ENCODE data around the gene SENP6. TPM values are rescaled to one million over a fixed set of nuclear protein-coding genes. Genes with fewer than 3 reads are reported as not detected.

Gene SENP6
- total and polyA plus RNA-seq, 9 of the 15 experiments (the other 6 are each of a cell fraction or from before 2014, with no cell fraction given): 11.1 to 79.4 (median 46.8) TPM

- no peak for TF ChIP-seq ZNF551 (CRISPR knock-in tag; IDR thresholded peaks at IDR 0.05)
- TF ChIP-seq NUFIP1 (IDR thresholded peaks at IDR 0.05; ENCODE audit: partially characterized antibody): no peak
- TF ChIP-seq BRD4 (IDR thresholded peaks at IDR 0.05): 0 out of 2 replicates have a peak, but pooled peaks have one; percentile 29
- TF ChIP-seq RFX7 (CRISPR knock-in tag; IDR thresholded peaks at IDR 0.05): no peak
- TF ChIP-seq SAP30 (IDR thresholded peaks at IDR 0.05; ENCODE audit: borderline replicate concordance, insufficient read depth, low read depth, low read length, poor library complexity, severe bottlenecking): peak; percentile 82
- no peak for TF ChIP-seq BRD9 (IDR thresholded peaks at IDR 0.05; ENCODE audit: low read depth, partially characterized antibody)
- peak; percentile 46 for TF ChIP-seq PRDM10 (IDR thresholded peaks at IDR 0.05; ENCODE audit: partially characterized antibody)
- TF ChIP-seq FOXK1 (CRISPR knock-in tag; IDR thresholded peaks at IDR 0.05; ENCODE audit: borderline replicate concordance): 0 out of 2 replicates have a peak, but pooled peaks have one; percentile 22
- no peak for TF ChIP-seq CAMTA2 (CRISPR knock-in tag; conservative IDR thresholded peaks at IDR 0.05)
- no peak for TF ChIP-seq DNMT1 (IDR thresholded peaks at IDR 0.05)
- TF ChIP-seq ZNF23 (CRISPR knock-in tag; IDR thresholded peaks at IDR 0.05): no peak
- no peak for TF ChIP-seq HSF4 (CRISPR knock-in tag; IDR thresholded peaks at IDR 0.05; ENCODE audit: borderline replicate concordance)
- TF ChIP-seq SMC3 (conservative IDR thresholded peaks at IDR 0.05; ENCODE audit: insufficient read depth, low read depth, low read length): no peak
- TF ChIP-seq ARID3B (CRISPR knock-in tag; IDR thresholded peaks at IDR 0.05; ENCODE audit: borderline replicate concordance): no peak
- no peak for TF ChIP-seq RFX5 (IDR thresholded peaks at IDR 0.05; ENCODE audit: low read depth, low read length)
- TF ChIP-seq CBFB (CRISPR knock-in tag; IDR thresholded peaks at IDR 0.05): no peak
- TF ChIP-seq GATAD2A (IDR thresholded peaks at IDR 0.05): no peak
- TF ChIP-seq SRSF9 (IDR thresholded peaks at IDR 0.05; ENCODE audit: borderline replicate concordance, low read depth, low read length): no peak
- TF ChIP-seq STAT5B (CRISPR knock-in tag; IDR thresholded peaks at IDR 0.05): no peak
- TF ChIP-seq ZNF280B (CRISPR knock-in tag; IDR thresholded peaks at IDR 0.05): no peak
- no peak for TF ChIP-seq ZNF347 (CRISPR knock-in tag; IDR thresholded peaks at IDR 0.05; ENCODE audit: low read depth)
Measured at GRCh38 chr6:75601304-75602245, at the start of gene SENP6 (continued).

All from K562 (cell line).